Measurements from ENCODE around the gene SLC26A9.

DNA sequence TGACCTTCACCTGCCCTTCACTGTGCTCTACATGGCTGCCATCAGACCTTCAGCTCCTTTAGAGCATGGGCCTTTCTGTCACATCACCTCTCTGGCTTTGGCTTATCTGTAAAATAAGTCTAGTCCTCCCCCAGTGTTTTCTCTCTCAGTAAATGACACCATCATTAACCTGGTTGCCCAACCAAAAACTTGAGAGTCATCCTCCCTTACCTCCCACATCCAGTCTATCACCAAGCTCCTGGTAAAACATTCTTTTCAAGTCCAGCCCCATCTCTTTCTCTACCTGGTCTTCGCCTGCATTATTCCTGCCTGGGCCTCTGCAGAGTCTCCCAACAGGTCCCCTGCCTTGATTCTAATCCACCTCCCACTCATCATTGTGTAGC lies 13.1 kb downstream of the SLC26A9 start:
- TF ChIP-seq, protein P1, sequence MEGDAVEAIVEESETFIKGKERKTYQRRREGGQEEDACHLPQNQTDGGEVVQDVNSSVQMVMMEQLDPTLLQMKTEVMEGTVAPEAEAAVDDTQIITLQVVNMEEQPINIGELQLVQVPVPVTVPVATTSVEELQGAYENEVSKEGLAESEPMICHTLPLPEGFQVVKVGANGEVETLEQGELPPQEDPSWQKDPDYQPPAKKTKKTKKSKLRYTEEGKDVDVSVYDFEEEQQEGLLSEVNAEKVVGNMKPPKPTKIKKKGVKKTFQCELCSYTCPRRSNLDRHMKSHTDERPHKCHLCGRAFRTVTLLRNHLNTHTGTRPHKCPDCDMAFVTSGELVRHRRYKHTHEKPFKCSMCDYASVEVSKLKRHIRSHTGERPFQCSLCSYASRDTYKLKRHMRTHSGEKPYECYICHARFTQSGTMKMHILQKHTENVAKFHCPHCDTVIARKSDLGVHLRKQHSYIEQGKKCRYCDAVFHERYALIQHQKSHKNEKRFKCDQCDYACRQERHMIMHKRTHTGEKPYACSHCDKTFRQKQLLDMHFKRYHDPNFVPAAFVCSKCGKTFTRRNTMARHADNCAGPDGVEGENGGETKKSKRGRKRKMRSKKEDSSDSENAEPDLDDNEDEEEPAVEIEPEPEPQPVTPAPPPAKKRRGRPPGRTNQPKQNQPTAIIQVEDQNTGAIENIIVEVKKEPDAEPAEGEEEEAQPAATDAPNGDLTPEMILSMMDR (conservative IDR thresholded peaks at IDR 0.05; ENCODE audit: low read depth, low read length), result no peak
- TF ChIP-seq EZH2phosphoT487 (IDR thresholded peaks at IDR 0.05; ENCODE audit: borderline replicate concordance, low read length), result no peak
- no peak for TF ChIP-seq EZH2 (IDR thresholded peaks at IDR 0.05; ENCODE audit: low read length, unreplicated experiment)
